ENCODE results near the gene TMEM170B. TPM values are rescaled to one million over a fixed set of nuclear protein-coding genes. Genes with fewer than 3 reads are reported as not detected.

TMEM170B gene
- total and polyA plus RNA-seq, 2 of the 8 experiments (the other 6 are each of a cell fraction or from before 2014, with no cell fraction given) = 0.80 to 4.3 TPM

GRCh38 chr6:11621119-11621518 lies 83.6 kb downstream of the TMEM170B start:
- Histone ChIP-seq H3K9ac (replicated peaks in 1 of 4; ENCODE audit: extremely low read depth in 1 of 4, low read depth in 3 of 4, low read length in 3 of 4) (no peak overlapping the region), H4K5ac (ENCODE audit: insufficient read length, low read depth, low read length) (no peak overlapping the region), H3K4ac (replicated peaks; ENCODE audit: insufficient read length, low read depth, low read length) (no peak overlapping the region), H3K4me3 (ENCODE audit: extremely low read depth in 1 of 4, insufficient read depth in 2 of 4, low read depth in 3 of 4, low read length in 4 of 4) (no peak overlapping the region), H3K4me1 (replicated peaks in 1 of 4; ENCODE audit: control insufficient read depth in 3 of 4, insufficient read depth in 4 of 4, low read length in 3 of 4) (no peaks in the 10 kb centered on the region), H3K27ac (ENCODE audit: low read depth, low read length) (no peak overlapping the region), H2BK20ac (ENCODE audit: low read length) (no peak overlapping the region), H3K27me3 (replicated peaks in 1 of 4; ENCODE audit: control insufficient read depth in 3 of 4, extremely low read depth in 1 of 4, insufficient read depth in 3 of 4, low read length in 3 of 4) (no peaks in the 10 kb centered on the region), H2AK5ac (ENCODE audit: low read depth, low read length) (no peak overlapping the region), H3K79me2 (ENCODE audit: control insufficient read depth in 1 of 2, insufficient read depth in 2 of 2, low read length in 2 of 2) (no peaks in the 10 kb centered on the region), H3K18ac (ENCODE audit: extremely low read depth, low read length) (no peak overlapping the region), H3K56ac (replicated peaks; ENCODE audit: insufficient read length, low read depth, low read length) (no peak overlapping the region), H3K36me3 (ENCODE audit: control insufficient read depth in 2 of 4, insufficient read depth in 4 of 4, low read length in 3 of 4) (no peaks in the 10 kb centered on the region), H3K79me1 (ENCODE audit: low read depth, low read length) (no peaks in the 10 kb centered on the region), H4K91ac (replicated peaks; ENCODE audit: insufficient read length, low read length) (no peak overlapping the region), H2BK5ac (ENCODE audit: low read depth, low read length) (no peak overlapping the region), H2BK12ac (ENCODE audit: low read depth, low read length) (no peak overlapping the region), H2BK120ac (replicated peaks; ENCODE audit: low read depth, low read length) (no peak overlapping the region), H2AFZ (ENCODE audit: low read length) (no peak overlapping the region), H3K23ac (ENCODE audit: insufficient read length) (no peak overlapping the region), H3K14ac (ENCODE audit: insufficient read length) (no peak overlapping the region), H4K8ac (ENCODE audit: extremely low read depth, insufficient read depth, low read length) (no peak overlapping the region), H3K23me2 (ENCODE audit: low read depth, low read length) (no peaks in the 10 kb centered on the region), H4K20me1 (replicated peaks in 1 of 2; ENCODE audit: control insufficient read depth in 1 of 2, insufficient read depth in 2 of 2, low read length in 2 of 2) (no peaks in the 10 kb centered on the region), H3K4me2 (ENCODE audit: insufficient read depth in 1 of 2, low read depth in 2 of 2, low read length in 2 of 2) (no peak overlapping the region), H2BK15ac (ENCODE audit: low read length) (no peak overlapping the region), H3K9me3 (ENCODE audit: insufficient read depth in 2 of 2, low read depth in 1 of 2, low read length in 1 of 2) (0 out of 4 replicates have a peak, but pooled peaks cover 0 to 3% of the 10 kb centered on the region in 2 experiments)
- WGBS, 2 experiments (ENCODE audit: extremely low coverage in 1 of 2, insufficient coverage in 1 of 2, insufficient read length in 1 of 2, insufficient replicate concordance in 2 of 2, low coverage in 1 of 2, low lambda C conversion rate in 2 of 2, missing lambda C conversion rate in 1 of 2) = 86% methylated on average over 5 of the region's 5 CpGs; no CpG with 5 or more reads in 1 of the 2 experiments
- no peak for DNase-seq (ENCODE audit: low read depth in 1 of 2, low spot score in 2 of 2)
- ChIA-PET POLR2A (ENCODE audit: partially characterized antibody) (no interaction called here), CTCF (ENCODE audit: partially characterized antibody) (interaction anchor here (0.6 kb wide), 1 partner anchor 174 kb away, joined by 3 read pairs; no protein-coding TSS in a partner anchor)
- TF ChIP-seq RBBP5 (IDR thresholded peaks at IDR 0.05; ENCODE audit: borderline replicate concordance, low read depth, low read length) (no peak), USF2 (IDR thresholded peaks at IDR 0.05; ENCODE audit: low read length) (no peak), CBX5 (IDR thresholded peaks at IDR 0.05; ENCODE audit: low read depth, low read length) (no peak), TBP (IDR thresholded peaks at IDR 0.05; ENCODE audit: low read depth, low read length) (no peak)
- no peak for FAIRE-seq
